Measurements from ENCODE around the gene PEX3. TPM values are rescaled to one million over a fixed set of nuclear protein-coding genes. Genes with fewer than 3 reads are reported as not detected.

The PEX3 gene, protein sequence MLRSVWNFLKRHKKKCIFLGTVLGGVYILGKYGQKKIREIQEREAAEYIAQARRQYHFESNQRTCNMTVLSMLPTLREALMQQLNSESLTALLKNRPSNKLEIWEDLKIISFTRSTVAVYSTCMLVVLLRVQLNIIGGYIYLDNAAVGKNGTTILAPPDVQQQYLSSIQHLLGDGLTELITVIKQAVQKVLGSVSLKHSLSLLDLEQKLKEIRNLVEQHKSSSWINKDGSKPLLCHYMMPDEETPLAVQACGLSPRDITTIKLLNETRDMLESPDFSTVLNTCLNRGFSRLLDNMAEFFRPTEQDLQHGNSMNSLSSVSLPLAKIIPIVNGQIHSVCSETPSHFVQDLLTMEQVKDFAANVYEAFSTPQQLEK
- polyA plus RNA-seq (ENCODE audit: insufficient read length in 4 of 4), result 10 to 100 TPM; 33.7 to 45.8 (median 41.9) TPM

- DNase-seq (ENCODE audit: low read depth in 4 of 4, low spot score in 3 of 4), result peak; percentile 78 to 82 (median 80)
Observed at GRCh38 chr6:143450453-143451371, at the start of gene PEX3, which contains the start of gene ADAT2. PEX3 (plus strand) TSS chr6:143450805; CDS start chr6:143451043, 238 bp downstream. ADAT2 (minus strand) TSS chr6:143450695; CDS start chr6:143450658, 37 bp downstream.

DNA sequence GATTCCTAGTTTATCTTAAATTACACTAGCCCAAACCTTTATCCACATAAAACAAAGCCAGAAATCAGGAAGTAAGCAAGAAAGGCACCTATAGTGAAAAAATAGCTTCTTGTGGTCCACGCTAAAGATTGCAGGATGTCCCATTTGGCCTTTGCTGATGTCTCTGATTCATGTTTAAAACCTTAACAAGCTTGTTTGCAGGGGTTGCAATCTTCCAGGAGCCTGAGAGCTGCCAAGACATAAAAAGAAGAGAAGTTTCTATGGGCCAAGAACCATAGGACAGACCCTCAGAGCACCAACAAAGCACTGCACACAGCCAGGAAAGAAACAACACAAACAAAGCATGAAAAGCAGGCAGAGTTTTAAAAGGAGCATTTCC is 49.5 kb upstream of the PEX3 start:
- DNase-seq (ENCODE audit: low read depth in 4 of 4, low spot score in 3 of 4), result no peak

- no peak for DNase-seq (ENCODE audit: low read depth in 4 of 4, low spot score in 3 of 4)
Observed at GRCh38 chr6:143401636-143402370, 48.8 kb upstream of the PEX3 start.

- no peak for DNase-seq (ENCODE audit: low read depth in 4 of 4, low spot score in 3 of 4)
Observed at GRCh38 chr6:143402721-143403336, 47.8 kb upstream of the PEX3 start.

DNA sequence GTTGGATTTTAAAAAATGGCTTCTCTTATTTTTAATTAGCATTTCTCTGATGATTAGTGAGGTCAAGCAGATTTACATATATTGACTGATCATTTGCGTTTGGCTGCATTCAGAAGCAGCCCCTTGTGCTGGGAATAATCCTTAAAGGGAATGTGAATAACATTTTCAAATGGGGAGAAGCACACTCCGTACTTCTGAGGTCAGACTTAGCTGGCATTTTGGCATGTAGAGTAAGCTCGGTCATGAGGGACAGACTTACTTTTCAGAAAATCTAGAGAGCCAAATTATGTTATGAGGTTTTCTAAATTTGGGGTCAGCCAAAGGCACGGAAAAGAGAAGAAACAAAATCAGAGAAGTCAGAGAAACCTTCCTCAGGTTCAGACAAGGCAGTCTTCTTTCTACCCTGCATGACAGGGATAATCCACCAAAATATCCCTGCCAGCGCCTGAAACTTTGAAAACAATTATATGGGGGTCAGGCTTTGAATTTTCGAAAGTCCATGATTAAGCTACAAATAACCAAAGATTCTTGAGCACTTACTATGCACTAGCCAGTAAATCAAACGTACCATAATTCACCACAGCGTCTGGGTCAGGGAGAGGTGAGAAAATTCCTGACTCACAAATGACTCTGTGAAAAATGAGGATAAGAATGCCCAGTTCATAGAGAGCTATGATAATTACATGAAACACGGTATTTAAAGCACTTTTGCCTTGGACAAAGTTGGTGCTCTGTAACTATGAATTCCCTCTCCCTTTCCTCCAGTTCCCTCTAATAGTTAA is 45.0 kb upstream of the PEX3 start:
- DNase-seq (ENCODE audit: low read depth in 4 of 4, low spot score in 3 of 4), result no peak

- no peak for DNase-seq (ENCODE audit: low read depth in 4 of 4, low spot score in 3 of 4)
Observed at GRCh38 chr6:143406673-143407072, 43.9 kb upstream of the PEX3 start.

DNA sequence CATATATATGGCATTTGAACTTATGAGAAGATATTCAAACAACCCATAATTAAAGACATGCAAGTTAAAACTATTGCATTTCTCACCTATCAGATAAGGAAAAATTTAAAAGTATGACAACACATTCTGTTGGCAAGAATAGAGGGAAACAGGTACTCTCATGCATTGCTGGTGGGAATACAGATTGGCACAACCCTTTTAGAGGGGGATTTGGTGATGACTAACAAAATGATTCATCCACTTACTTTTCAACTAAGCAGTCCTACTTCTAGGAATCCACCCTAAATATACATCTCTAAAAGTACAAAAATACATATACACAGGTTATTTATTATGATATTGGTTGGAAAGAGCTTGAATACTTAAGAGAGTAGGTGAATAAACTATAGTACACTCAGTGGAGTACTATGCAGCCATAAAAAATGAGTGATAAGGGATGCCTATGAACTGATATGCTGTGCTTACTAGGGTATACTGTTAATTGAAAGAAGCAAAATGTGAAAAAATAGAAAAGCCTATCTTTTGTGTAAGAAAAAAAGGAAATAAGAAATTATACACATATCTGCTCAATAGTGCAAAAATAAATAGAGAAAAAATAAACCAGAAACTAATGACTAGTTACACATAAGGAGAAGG is 42.3 kb upstream of the PEX3 start:
- no peak for DNase-seq (ENCODE audit: low read depth in 4 of 4, low spot score in 3 of 4)

DNA sequence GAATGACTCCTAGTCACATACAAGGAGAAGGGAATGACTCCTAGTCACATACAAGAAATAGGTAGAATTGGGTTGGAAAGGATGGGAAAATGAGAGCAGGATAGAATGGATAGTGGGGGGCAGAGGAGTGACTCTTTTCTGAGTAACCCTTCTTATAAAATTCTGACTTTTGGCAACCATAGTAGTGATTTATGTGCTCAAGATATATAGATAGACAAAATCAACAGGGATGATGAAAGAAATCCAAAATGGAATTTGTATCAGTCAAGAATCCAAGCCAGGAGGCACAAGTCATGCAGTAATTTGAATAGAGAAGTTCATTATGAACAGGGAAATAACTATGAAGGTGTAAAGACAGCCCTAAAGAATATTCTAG is 41.8 kb upstream of the PEX3 start:
- no peak for DNase-seq (ENCODE audit: low read depth in 4 of 4, low spot score in 3 of 4)

GRCh38 chr6:143410859-143411270 is 39.7 kb upstream of the PEX3 start:
- no peak for DNase-seq (ENCODE audit: low read depth in 4 of 4, low spot score in 3 of 4)

- no peak for DNase-seq (ENCODE audit: low read depth in 4 of 4, low spot score in 3 of 4)
Observed at GRCh38 chr6:143414769-143415168, 35.8 kb upstream of the PEX3 start.

GRCh38 chr6:143419526-143419925 is 31.1 kb upstream of the PEX3 start:
- no peak for DNase-seq (ENCODE audit: low read depth in 4 of 4, low spot score in 3 of 4)

GRCh38 chr6:143426026-143426425 is 24.6 kb upstream of the PEX3 start:
- no peak for DNase-seq (ENCODE audit: low read depth in 4 of 4, low spot score in 3 of 4)

DNA sequence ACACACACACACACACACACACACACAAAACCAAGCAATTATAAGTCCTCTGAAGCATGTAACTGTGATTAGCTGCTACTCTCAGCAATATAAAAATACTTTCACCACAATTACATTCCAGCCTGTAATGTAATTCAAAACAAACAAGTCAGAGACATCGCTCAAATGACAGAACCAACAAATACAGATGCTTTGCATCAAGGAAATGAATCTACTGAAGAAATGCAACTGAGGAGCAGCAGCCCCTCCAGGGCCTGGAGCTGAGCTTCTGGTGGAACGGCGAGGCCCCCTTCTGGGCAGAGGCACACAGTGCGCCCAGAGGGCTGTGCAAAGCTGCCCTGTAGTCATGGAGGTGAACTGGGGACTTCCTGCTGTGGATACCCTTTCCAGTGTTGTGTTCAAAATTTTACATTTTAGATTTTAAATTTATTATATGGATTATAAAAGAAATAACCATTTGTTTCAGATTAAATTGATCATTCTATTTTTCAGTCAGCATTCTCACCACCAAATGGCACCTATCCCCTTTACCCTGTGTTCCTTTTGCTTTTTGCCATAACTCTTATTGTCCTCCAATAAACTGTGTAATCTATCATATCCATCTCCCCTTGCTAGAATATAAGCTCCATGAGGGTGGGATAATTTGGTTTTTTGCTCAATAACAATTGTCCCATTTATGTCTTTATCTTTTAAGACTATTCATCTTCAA is 23.3 kb upstream of the PEX3 start:
- DNase-seq (ENCODE audit: low read depth in 4 of 4, low spot score in 3 of 4), result peak; percentile 54 to 71 (median 68)

DNA sequence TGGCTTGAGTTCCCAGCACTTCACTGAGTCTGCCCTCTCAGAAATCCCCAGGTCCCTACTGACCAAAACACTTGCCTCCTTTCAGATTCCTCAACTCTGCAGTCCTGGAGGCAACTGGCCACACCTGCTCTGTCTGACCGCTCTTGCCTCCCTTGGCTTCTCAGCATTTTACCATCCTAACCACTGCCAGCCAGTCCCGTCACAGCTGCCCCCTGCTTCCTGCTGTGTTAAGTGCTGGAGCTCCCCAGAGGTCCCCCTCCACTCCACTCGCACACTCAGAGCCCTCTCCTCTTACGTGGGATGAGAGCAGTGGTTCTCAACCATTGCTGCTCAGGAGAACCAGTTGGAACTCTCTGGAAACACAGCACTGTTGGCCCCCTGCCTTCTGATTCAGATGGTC is 20.6 kb upstream of the PEX3 start:
- no peak for DNase-seq (ENCODE audit: low read depth in 4 of 4, low spot score in 3 of 4)

GRCh38 chr6:143431226-143431625 is 19.4 kb upstream of the PEX3 start:
- DNase-seq (ENCODE audit: low read depth in 4 of 4, low spot score in 3 of 4), result no peak

DNA sequence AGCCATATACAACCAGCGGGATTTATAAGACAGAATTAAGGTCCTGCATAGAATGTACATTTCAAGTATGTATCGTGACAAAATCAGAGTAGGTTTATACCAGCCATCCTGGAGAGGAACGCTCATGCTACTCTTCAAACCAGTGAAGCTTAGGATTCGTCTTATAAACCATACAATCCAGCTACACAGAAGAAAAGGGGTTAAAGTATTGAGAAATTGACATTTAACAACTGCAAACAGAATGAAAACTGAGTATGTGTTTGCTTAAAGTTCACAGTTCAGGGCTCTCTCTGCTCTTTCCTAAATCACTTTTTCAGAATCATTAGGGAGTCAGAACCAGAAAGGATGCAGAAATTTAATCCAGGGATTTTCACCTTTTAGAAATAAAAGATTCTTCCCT is 18.0 kb upstream of the PEX3 start:
- DNase-seq (ENCODE audit: low read depth in 4 of 4, low spot score in 3 of 4), result no peak

DNA sequence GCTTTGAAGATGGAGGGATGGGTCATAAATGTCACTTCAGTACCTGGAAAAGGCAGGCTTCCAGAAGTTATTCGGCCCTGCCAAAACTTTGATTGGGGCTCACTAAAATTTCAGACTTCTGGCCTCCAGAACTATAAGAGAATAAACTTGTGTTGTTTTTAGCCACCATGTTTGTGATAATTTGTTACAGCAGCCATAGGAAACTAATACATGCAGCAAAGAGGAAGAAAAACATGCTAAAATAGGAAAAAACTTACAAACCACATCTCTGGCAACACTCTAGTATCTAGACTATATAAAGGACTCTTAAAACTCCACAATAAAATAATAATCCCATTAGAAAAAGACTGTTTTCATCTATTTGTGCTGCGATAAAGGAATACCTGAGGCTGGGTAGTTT is 9.6 kb upstream of the PEX3 start:
- no peak for DNase-seq (ENCODE audit: low read depth in 4 of 4, low spot score in 3 of 4)

DNA sequence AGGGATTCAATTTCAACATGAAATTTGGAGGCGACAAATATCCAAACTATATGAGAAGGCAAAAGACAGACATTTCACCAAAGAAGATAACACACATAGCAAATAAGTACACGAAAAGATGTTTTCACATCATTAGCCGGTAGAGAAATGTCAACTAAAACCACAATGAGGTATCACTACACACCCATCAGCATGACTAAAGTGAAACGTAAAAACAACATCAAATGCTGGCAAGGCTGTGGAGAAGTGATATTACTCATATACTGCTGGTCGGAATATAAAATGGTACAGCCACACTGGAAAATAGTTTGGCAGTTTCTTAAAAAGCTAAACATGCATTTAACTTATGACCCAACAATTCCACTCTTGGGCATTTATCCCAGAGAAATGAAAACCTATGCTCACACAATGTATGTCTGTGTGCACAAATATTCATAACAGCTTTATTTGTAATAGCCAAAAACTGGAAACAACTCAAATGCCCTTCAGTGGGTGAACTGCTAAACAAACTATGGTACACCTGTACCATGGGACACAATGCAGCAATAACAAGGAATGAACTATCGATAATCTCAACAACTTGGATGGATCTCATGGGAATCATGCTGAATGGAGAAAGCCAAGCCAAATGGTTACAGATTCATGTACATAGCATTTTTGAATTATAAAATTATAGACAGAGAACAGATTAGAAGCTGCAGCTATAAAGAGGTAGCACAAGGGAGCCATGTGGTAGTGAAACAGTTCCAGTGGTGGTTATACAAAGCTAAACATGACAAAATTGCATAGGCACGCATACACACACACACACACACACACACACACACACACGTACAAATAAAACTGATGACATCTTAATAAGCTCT is 8.7 kb upstream of the PEX3 start:
- DNase-seq (ENCODE audit: low read depth in 4 of 4, low spot score in 3 of 4), result no peak
